DOHH2 (cell line): ENCODE results near the gene CFAP157.

Experiments
- H3F3A ChIP-seq: fragments of 200-600 bp; sonication (generic), shearing (Covaris generic); 2 replicates; pipeline ENCODE4 v1.6.0; 2016; ENCODE audit warnings: antibody characterized with exemption, mild to moderate bottlenecking; ENCODE audit not compliant: control insufficient read depth, insufficient read depth
- H3K27ac ChIP-seq: fragments of 200-600 bp; sonication (generic); 2 replicates; pipeline ENCODE4 v1.5.1; 2014; ENCODE audit warnings: low read depth, mild to moderate bottlenecking, low read length, moderate library complexity
- H3K27me3 ChIP-seq: fragments of 200-600 bp; sonication (generic); 2 replicates; pipeline ENCODE4 v1.6.1; 2014; ENCODE audit warnings: mild to moderate bottlenecking, low read length, mixed read lengths; ENCODE audit not compliant: control insufficient read depth
- H3K36me3 ChIP-seq: fragments of 200-600 bp; sonication (generic); 2 replicates; pipeline ENCODE4 v1.6.1; 2014; ENCODE audit warnings: mild to moderate bottlenecking, low read length, moderate library complexity, mixed read lengths; ENCODE audit not compliant: control insufficient read depth
- H3K4me1 ChIP-seq: fragments of 200-600 bp; sonication (generic); 2 replicates; pipeline ENCODE4 v1.6.1; 2014; ENCODE audit warnings: mild to moderate bottlenecking, low read length, mixed read lengths; ENCODE audit not compliant: control insufficient read depth
- H3K4me2 ChIP-seq: fragments of 200-600 bp; sonication (generic); 2 replicates; pipeline ENCODE4 v1.6.0; 2014; ENCODE audit warnings: mild to moderate bottlenecking, low read length, moderate library complexity
- H3K4me3 ChIP-seq: fragments of 200-600 bp; sonication (generic); 2 replicates; pipeline ENCODE4 v1.5.1; 2014; ENCODE audit warnings: mild to moderate bottlenecking, low read length, mixed read lengths
- H3K79me2 ChIP-seq: fragments of 200-600 bp; sonication (generic); 2 replicates; pipeline ENCODE4 v1.6.1; 2014; ENCODE audit warnings: mild to moderate bottlenecking, low read length, mixed read lengths; ENCODE audit not compliant: control insufficient read depth
- H3K9me2 ChIP-seq: fragments of 200-600 bp; sonication (generic); replicated peaks from 2 replicates; pipeline ENCODE4 v1.6.1; 2014; ENCODE audit warnings: mild to moderate bottlenecking, low read length, mixed read lengths; ENCODE audit not compliant: control insufficient read depth
- H3K9me3 ChIP-seq: fragments of 200-600 bp; sonication (generic); 2 replicates; pipeline ENCODE4 v1.6.1; 2014; ENCODE audit warnings: antibody characterized with exemption, low read length, mixed read lengths; ENCODE audit not compliant: control insufficient read depth, insufficient read depth
- H4K20me1 ChIP-seq: fragments of 200-600 bp; sonication (generic); 2 replicates; pipeline ENCODE4 v1.6.0; 2014; ENCODE audit warnings: low read depth, mild to moderate bottlenecking, antibody characterized with exemption, low read length, moderate library complexity; ENCODE audit not compliant: control insufficient read depth, insufficient read depth
- EZH2phosphoT487 ChIP-seq: fragments of 200-600 bp; sonication (generic); IDR thresholded peaks from 2 replicates; pipeline ENCODE4 v1.6.1; 2017; ENCODE audit warnings: borderline replicate concordance, mild to moderate bottlenecking, antibody characterized with exemption, low read length, moderate library complexity, mixed read lengths
- TF ChIP-seq, protein P1 (sequence below): fragments of 200-600 bp; sonication (generic); IDR thresholded peaks from one replicate; pipeline ENCODE4 v1.5.1; 2014; ENCODE audit warnings: antibody characterized with exemption, mild to moderate bottlenecking, low read depth, low read length; ENCODE audit not compliant: poor library complexity, severe bottlenecking

Gene CFAP157

GRCh38 chr9:127667127-127667844 lies 39.5 kb upstream of the CFAP157 start:
- H3K9me2 ChIP-seq: no peaks in the 10 kb centered on the region
- H3K79me2 ChIP-seq: no peaks in the 10 kb centered on the region
- no peaks in the 10 kb centered on the region for H3K4me1 ChIP-seq
- no peaks in the 10 kb centered on the region for H4K20me1 ChIP-seq
- no peaks in the 10 kb centered on the region for H3K27me3 ChIP-seq
- no peak overlapping the region for H3K4me3 ChIP-seq
- no peaks in the 10 kb centered on the region for H3K9me3 ChIP-seq
- no peaks in the 10 kb centered on the region for H3K36me3 ChIP-seq
- H3K4me2 ChIP-seq: no peak overlapping the region
- H3K27ac ChIP-seq: no peak overlapping the region
- H3F3A ChIP-seq: no peaks in the 10 kb centered on the region
- no peak for TF ChIP-seq EZH2phosphoT487
- TF ChIP-seq, protein P1, sequence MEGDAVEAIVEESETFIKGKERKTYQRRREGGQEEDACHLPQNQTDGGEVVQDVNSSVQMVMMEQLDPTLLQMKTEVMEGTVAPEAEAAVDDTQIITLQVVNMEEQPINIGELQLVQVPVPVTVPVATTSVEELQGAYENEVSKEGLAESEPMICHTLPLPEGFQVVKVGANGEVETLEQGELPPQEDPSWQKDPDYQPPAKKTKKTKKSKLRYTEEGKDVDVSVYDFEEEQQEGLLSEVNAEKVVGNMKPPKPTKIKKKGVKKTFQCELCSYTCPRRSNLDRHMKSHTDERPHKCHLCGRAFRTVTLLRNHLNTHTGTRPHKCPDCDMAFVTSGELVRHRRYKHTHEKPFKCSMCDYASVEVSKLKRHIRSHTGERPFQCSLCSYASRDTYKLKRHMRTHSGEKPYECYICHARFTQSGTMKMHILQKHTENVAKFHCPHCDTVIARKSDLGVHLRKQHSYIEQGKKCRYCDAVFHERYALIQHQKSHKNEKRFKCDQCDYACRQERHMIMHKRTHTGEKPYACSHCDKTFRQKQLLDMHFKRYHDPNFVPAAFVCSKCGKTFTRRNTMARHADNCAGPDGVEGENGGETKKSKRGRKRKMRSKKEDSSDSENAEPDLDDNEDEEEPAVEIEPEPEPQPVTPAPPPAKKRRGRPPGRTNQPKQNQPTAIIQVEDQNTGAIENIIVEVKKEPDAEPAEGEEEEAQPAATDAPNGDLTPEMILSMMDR: no peak

DNA sequence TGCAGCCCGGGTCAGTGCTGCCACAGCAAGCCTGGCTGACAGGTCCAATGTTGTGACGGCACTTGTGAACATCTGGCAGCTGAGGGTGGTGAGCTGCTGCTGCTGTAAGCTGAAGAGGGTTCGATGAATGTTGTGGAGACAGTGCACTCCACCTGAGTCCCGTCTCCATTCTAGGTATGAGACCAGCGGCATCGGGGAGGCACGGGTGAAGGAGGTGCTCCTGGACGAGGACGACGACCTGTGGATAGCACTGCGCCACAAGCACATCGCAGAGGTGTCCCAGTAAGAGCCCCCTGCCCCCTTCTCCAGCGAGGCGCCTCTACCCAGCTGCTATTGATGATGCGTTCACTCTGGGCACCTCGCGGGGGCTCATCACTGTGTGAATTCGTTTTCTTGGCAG lies 38.9 kb upstream of the CFAP157 start:
- Histone ChIP-seq H3F3A (no peaks in the 10 kb centered on the region), H3K27ac (no peak overlapping the region), H3K9me3 (no peaks in the 10 kb centered on the region), H3K4me3 (no peak overlapping the region), H3K9me2 (no peaks in the 10 kb centered on the region), H3K4me1 (no peaks in the 10 kb centered on the region), H3K27me3 (no peaks in the 10 kb centered on the region), H3K79me2 (no peaks in the 10 kb centered on the region), H3K36me3 (no peaks in the 10 kb centered on the region), H4K20me1 (no peaks in the 10 kb centered on the region), H3K4me2 (no peak overlapping the region)
- TF ChIP-seq, protein P1: no peak
- TF ChIP-seq EZH2phosphoT487: no peak

DNA sequence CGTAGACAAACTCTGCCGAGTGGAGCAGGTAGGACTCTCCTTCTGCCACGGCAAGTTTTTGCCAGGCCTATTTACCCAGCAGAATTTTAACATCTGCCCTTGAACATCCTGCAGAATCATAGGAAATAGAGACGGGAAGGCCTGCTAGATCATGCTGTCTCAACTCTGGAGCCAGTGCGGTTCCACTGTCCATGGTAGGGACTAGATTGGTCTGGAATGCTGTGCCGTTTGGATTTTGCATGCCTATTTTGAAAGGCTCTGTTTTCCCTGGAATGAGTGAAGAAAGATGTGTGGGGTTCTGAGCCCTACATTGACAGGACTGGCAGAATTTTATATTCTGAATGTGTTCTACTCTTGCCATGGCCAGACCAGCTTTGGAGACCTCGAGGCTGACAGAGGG lies 33.6 kb upstream of the CFAP157 start:
- Histone ChIP-seq H3K4me3 (no peak overlapping the region), H3K4me1 (no peaks in the 10 kb centered on the region), H3K27ac (no peak overlapping the region), H3F3A (no peaks in the 10 kb centered on the region), H3K36me3 (no peaks in the 10 kb centered on the region), H4K20me1 (no peaks in the 10 kb centered on the region), H3K79me2 (no peaks in the 10 kb centered on the region), H3K4me2 (no peak overlapping the region), H3K27me3 (no peaks in the 10 kb centered on the region), H3K9me2 (no peaks in the 10 kb centered on the region), H3K9me3 (no peaks in the 10 kb centered on the region)
- TF ChIP-seq EZH2phosphoT487: no peak
- TF ChIP-seq, protein P1: no peak
